HepG2 (cell line): ENCODE measurements around the gene NOVA2.

Experiments used
- ATF7 ChIP-seq, 2 experiments: fragments of 450-650 bp in 1 of 2; sonication (generic) in 1 of 2; formaldehyde crosslinking in 1 of 2; IDR thresholded peaks; 2 replicates each; pipeline versions ENCODE4 v1.4.0 to v1.6.1; 2016 to 2020; ENCODE audit warnings: antibody characterized with exemption in 1 of 2, mild to moderate bottlenecking in 1 of 2, missing genetic modification reagents in 1 of 2
- BHLHE40 ChIP-seq: IDR thresholded peaks from 2 replicates; pipeline ENCODE4 v1.6.1; 2011; ENCODE audit warnings: low read length, improper control_type of control experiment
- ESRRA ChIP-seq: sonication (generic); formaldehyde crosslinking; IDR thresholded peaks from 2 replicates; pipeline ENCODE4 v1.5.1; 2020; ENCODE audit warnings: mild to moderate bottlenecking, low read depth, missing genetic modification reagents
- POLR2AphosphoS5 ChIP-seq: IDR thresholded peaks from 2 replicates; pipeline ENCODE4 v1.6.1; 2012; ENCODE audit warnings: low read depth, low read length
- SRY ChIP-seq: sonication (generic); formaldehyde crosslinking; IDR thresholded peaks from 2 replicates; pipeline ENCODE4 v1.8.0; 2022; ENCODE audit warnings: mild to moderate bottlenecking, missing genetic modification reagents
- THAP11 ChIP-seq: IDR thresholded peaks from 2 replicates; pipeline ENCODE4 v1.6.1; 2016; ENCODE audit warnings: missing biosample characterization, missing genetic modification reagents
- ZMYM4 ChIP-seq: sonication (generic); formaldehyde crosslinking; IDR thresholded peaks from 2 replicates; pipeline ENCODE4 v1.8.1; 2023; ENCODE audit warnings: mild to moderate bottlenecking, missing genetic modification reagents
- ZNF446 ChIP-seq: sonication (generic); formaldehyde crosslinking; IDR thresholded peaks from 2 replicates; pipeline ENCODE4 v1.5.0; 2020; ENCODE audit warnings: mild to moderate bottlenecking, missing genetic modification reagents
- ZNF589 ChIP-seq: sonication (generic); formaldehyde crosslinking; conservative IDR thresholded peaks from 2 replicates; pipeline ENCODE4 v1.8.0; 2022; ENCODE audit warnings: mild to moderate bottlenecking, moderate library complexity, missing genetic modification reagents

GRCh38 chr19:46018729-46019251 is 45.1 kb upstream of the NOVA2 start:
- TF ChIP-seq ZNF589 (CRISPR knock-in tag) (no peak), ATF7 (IDR thresholded peaks at IDR 0.05) (no peak), ATF7 (CRISPR knock-in tag; IDR thresholded peaks at IDR 0.05) (no peak), THAP11 (no peak), POLR2AphosphoS5 (no peak), BHLHE40 (no peak), ESRRA (CRISPR knock-in tag) (no peak), ZMYM4 (CRISPR knock-in tag) (no peak), SRY (CRISPR knock-in tag) (no peak), ZNF446 (CRISPR knock-in tag) (no peak)
